Measurements from ENCODE around the gene MAN2A1. TPM values are rescaled to one million over a fixed set of nuclear protein-coding genes. Genes with fewer than 3 reads are reported as not detected.

The MAN2A1 gene
- polyA plus RNA-seq, 3 donors, result 17.0 to 23.0 (median 20.1) TPM

DNA sequence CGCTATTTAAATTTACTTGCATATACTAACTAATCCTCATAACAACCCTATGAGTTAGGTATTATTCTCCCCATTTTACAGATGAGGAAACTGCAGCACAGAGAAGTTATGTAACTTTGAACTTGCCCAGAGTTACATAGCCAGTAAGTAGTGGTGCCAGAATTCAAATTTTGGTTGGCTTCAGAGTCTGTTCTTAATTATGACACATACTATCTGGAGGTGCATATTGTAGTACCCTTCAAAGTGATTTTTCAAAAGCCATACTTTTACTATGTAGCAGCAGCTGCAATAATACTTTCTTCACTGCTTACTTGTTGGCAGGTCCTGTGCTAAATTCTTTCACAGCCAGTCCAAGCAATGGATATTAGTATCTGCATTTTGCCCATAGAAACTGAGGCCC is 16.4 kb downstream of the MAN2A1 start:
- Histone ChIP-seq H3K36me3 (replicated peaks in 1 of 2; ENCODE audit: control insufficient read depth in 1 of 2, insufficient read depth in 2 of 2, low read length in 2 of 2) (no peaks in the 10 kb centered on the region), H3K4me1 (ENCODE audit: control insufficient read depth in 1 of 2, insufficient read depth in 2 of 2, low read length in 2 of 2) (no peaks in the 10 kb centered on the region), H3K9me3 (replicated peaks in 1 of 2; ENCODE audit: control insufficient read depth in 1 of 2, insufficient read depth in 1 of 2, low read length in 2 of 2) (no peaks in the 10 kb centered on the region), H3K27ac (ENCODE audit: low read depth in 1 of 2, low read length in 2 of 2) (no peak overlapping the region), H3K4me2 (replicated peaks; ENCODE audit: extremely low read depth, low read length, poor library complexity, severe bottlenecking) (no peak overlapping the region), H3K79me2 (ENCODE audit: insufficient read depth, low read length) (peaks cover 100% of the 10 kb centered on the region), H4K20me1 (ENCODE audit: insufficient read depth, low read length) (peaks cover 100% of the 10 kb centered on the region), H3K9ac (ENCODE audit: insufficient read depth, low read length, poor library complexity, severe bottlenecking) (no peak overlapping the region), H2AFZ (ENCODE audit: insufficient read depth, low read depth, low read length, poor library complexity, severe bottlenecking) (no peak overlapping the region), H3K4me3 (replicated peaks in 1 of 3; ENCODE audit: low read depth in 2 of 3, low read length in 3 of 3) (no peak overlapping the region), H3K27me3 (ENCODE audit: control insufficient read depth in 2 of 2, insufficient read depth in 2 of 2, low read length in 2 of 2) (no peaks in the 10 kb centered on the region)
- intact Hi-C loops (cut with micrococcal nuclease), result no loop called here
- WGBS (ENCODE audit: insufficient coverage), result no CpG with 5 or more reads among the region's 1 CpG
- peaks cover 0 to 4% (median 0%) of the 10 kb centered on the region in 7 donors for H3K9me3 Mint-ChIP-seq
- H3K36me3 Mint-ChIP-seq, result peaks cover 9 to 16% of the 10 kb centered on the region in 2 donors
- H3K4me1 Mint-ChIP-seq, result peaks cover 13% of the 10 kb centered on the region
- no peak overlapping the region for H3K27ac Mint-ChIP-seq
- peaks cover 0 to 2% (median 0%) of the 10 kb centered on the region in 3 donors for H3K27me3 Mint-ChIP-seq (ENCODE audit: low read depth in 3 of 3)
- DNase-seq, result no peak
- TF ChIP-seq, protein P1, sequence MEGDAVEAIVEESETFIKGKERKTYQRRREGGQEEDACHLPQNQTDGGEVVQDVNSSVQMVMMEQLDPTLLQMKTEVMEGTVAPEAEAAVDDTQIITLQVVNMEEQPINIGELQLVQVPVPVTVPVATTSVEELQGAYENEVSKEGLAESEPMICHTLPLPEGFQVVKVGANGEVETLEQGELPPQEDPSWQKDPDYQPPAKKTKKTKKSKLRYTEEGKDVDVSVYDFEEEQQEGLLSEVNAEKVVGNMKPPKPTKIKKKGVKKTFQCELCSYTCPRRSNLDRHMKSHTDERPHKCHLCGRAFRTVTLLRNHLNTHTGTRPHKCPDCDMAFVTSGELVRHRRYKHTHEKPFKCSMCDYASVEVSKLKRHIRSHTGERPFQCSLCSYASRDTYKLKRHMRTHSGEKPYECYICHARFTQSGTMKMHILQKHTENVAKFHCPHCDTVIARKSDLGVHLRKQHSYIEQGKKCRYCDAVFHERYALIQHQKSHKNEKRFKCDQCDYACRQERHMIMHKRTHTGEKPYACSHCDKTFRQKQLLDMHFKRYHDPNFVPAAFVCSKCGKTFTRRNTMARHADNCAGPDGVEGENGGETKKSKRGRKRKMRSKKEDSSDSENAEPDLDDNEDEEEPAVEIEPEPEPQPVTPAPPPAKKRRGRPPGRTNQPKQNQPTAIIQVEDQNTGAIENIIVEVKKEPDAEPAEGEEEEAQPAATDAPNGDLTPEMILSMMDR (IDR thresholded peaks at IDR 0.05), result no peak
- H3K4me3 Mint-ChIP-seq, result no peak overlapping the region

DNA sequence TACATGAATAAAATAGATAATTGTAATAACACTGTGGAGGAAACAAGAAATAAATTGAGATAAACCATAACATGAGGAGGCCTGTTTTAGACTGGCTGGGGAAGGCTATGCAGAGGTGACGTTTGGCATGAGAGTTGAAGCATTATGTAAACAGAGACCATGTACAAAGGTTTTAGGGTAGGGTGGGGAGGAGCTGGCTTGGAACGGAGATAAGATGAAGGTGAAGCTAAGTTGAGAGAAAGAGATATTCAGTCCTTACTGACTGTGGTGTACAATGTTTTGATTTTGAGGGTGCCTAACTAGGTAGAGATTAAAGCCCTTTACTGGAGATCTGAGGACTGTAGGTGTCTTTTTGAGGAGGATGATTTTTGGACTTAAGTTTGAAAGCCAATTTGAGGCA is 17.8 kb downstream of the MAN2A1 start:
- Mint-ChIP-seq H3K36me3 (peaks cover 6 to 13% of the 10 kb centered on the region in 2 donors), H3K4me3 (no peak overlapping the region), H3K27me3 (ENCODE audit: low read depth in 3 of 3) (peaks cover 0 to 2% (median 0%) of the 10 kb centered on the region in 3 donors), H3K9me3 (peaks cover 0 to 4% (median 0%) of the 10 kb centered on the region in 7 donors), H3K27ac (peak overlapping the region in 2 of 7 donors; percentile 26 to 31), H3K4me1 (peaks cover 13% of the 10 kb centered on the region)
- Histone ChIP-seq H3K4me2 (replicated peaks; ENCODE audit: extremely low read depth, low read length, poor library complexity, severe bottlenecking) (no peak overlapping the region), H3K79me2 (ENCODE audit: insufficient read depth, low read length) (peaks cover 100% of the 10 kb centered on the region), H3K4me3 (replicated peaks in 1 of 3; ENCODE audit: low read depth in 2 of 3, low read length in 3 of 3) (no peak overlapping the region), H3K4me1 (ENCODE audit: control insufficient read depth in 1 of 2, insufficient read depth in 2 of 2, low read length in 2 of 2) (no peaks in the 10 kb centered on the region), H2AFZ (ENCODE audit: insufficient read depth, low read depth, low read length, poor library complexity, severe bottlenecking) (no peak overlapping the region), H3K27ac (ENCODE audit: low read depth in 1 of 2, low read length in 2 of 2) (no peak overlapping the region), H3K9ac (ENCODE audit: insufficient read depth, low read length, poor library complexity, severe bottlenecking) (no peak overlapping the region), H3K9me3 (replicated peaks in 1 of 2; ENCODE audit: control insufficient read depth in 1 of 2, insufficient read depth in 1 of 2, low read length in 2 of 2) (no peaks in the 10 kb centered on the region), H3K27me3 (ENCODE audit: control insufficient read depth in 2 of 2, insufficient read depth in 2 of 2, low read length in 2 of 2) (no peaks in the 10 kb centered on the region), H3K36me3 (replicated peaks in 1 of 2; ENCODE audit: control insufficient read depth in 1 of 2, insufficient read depth in 2 of 2, low read length in 2 of 2) (no peaks in the 10 kb centered on the region), H4K20me1 (ENCODE audit: insufficient read depth, low read length) (peaks cover 100% of the 10 kb centered on the region)
- DNase-seq, result no peak
- intact Hi-C loops (cut with micrococcal nuclease), result no loop called here
- TF ChIP-seq, protein P1 (IDR thresholded peaks at IDR 0.05), result no peak
- 89% methylated on average over 2 of the region's 2 CpGs for WGBS (ENCODE audit: insufficient coverage)
